Measurements from ENCODE around the gene CEACAM8.
"Not testable (repeated sequence)": the region's sequence is repeated elsewhere in the genome, so short reads cannot be mapped to it uniquely, and the experiment has no call there.

CEACAM8 gene

GRCh38 chr19:42540071-42540553 lies 54.6 kb downstream of the CEACAM8 start:
- no peak for DNase-seq

GRCh38 chr19:42538841-42539709 lies 55.6 kb downstream of the CEACAM8 start:
- no peak for DNase-seq

GRCh38 chr19:42535276-42535675 lies 59.4 kb downstream of the CEACAM8 start:
- not testable (repeated sequence) for DNase-seq

- no peak for DNase-seq
These were observed 60.3 kb downstream of the CEACAM8 start for GRCh38 chr19:42534391-42534790.

DNA sequence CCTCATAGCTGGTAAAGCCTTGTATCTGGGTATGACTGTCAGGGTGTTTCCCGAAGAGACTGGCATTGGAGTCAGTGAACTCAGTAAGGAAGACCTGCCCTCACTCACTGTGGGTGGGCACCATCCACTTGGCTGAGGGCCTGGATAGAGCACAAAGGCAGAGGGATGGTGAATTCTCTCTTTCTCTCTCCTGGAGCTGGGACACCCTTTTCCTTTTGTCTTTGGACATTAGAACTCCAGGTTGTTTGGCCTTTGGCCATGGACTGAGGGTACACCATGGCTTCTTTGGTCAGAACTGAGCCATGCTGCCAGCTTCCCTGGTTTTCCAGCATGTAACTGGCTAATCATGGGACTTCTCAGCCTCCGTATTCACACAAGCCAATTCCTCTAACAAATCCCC lies 61.8 kb downstream of the CEACAM8 start:
- DNase-seq = no peak

DNA sequence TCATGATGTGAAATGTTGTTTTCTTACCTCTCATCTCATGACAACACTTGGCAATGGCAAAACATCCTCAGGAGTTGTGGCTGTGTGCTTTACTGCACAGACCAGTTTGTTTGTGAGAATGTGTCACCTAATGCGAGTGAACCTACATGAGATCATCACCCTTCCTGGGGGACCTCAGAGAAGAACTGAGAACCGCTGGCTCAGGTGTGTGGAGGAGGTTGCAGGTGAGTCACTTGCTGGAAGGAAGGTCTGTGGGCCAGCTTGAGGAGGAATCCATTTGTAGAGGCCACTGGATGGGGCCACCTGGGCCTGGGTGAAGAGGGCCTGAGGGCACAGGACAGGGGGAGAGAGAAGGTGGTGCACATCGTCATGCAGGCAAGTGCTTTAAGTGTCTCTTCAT lies 63.4 kb downstream of the CEACAM8 start:
- no peak for DNase-seq

Measured in NCI-H1417 treated with DMSO at 0.1 percent for 48 hours (cell line).